HG03558 (cell line): ENCODE measurements around the gene UNC13A.

Experiments
- ATAC-seq: cut with Tn5 transposase; IDR thresholded peaks from one replicate; pipeline ENCODE4 v1.9.1; 2021; ENCODE audit warnings: moderate number of reproducible peaks; ENCODE audit not compliant: unreplicated experiment; ENCODE audit errors: extremely low read depth

The UNC13A gene

GRCh38 chr19:17632577-17632976 is 55.6 kb downstream of the UNC13A start:
- no peak for ATAC-seq

- ATAC-seq = no peak
Observed at GRCh38 chr19:17629760-17630159, 58.4 kb downstream of the UNC13A start.

GRCh38 chr19:17627921-17628320 is 60.2 kb downstream of the UNC13A start:
- ATAC-seq = no peak

- ATAC-seq = no peak
Observed at GRCh38 chr19:17627161-17627560, 61.0 kb downstream of the UNC13A start.

- ATAC-seq = no peak
Observed at GRCh38 chr19:17626456-17627015, 61.6 kb downstream of the UNC13A start.

- no peak for ATAC-seq
Observed at GRCh38 chr19:17625980-17626379, 62.2 kb downstream of the UNC13A start.

- no peak for ATAC-seq
Observed at GRCh38 chr19:17625043-17625442, 63.1 kb downstream of the UNC13A start.

GRCh38 chr19:17624314-17624991 is 63.7 kb downstream of the UNC13A start:
- ATAC-seq = no peak

GRCh38 chr19:17623224-17623935 is 64.8 kb downstream of the UNC13A start:
- ATAC-seq = no peak

- ATAC-seq = no peak
Observed at GRCh38 chr19:17620696-17621095, 67.5 kb downstream of the UNC13A start.

GRCh38 chr19:17618936-17619335 is 69.2 kb downstream of the UNC13A start:
- ATAC-seq = no peak

- ATAC-seq = no peak
Observed at GRCh38 chr19:17618281-17618903, 69.8 kb downstream of the UNC13A start.

- ATAC-seq = no peak
Observed at GRCh38 chr19:17617807-17618192, 70.4 kb downstream of the UNC13A start.

GRCh38 chr19:17616961-17617806 is 71.0 kb downstream of the UNC13A start:
- ATAC-seq = no peak

- ATAC-seq = no peak
Observed at GRCh38 chr19:17616686-17616960, 71.5 kb downstream of the UNC13A start.

GRCh38 chr19:17615889-17616685 is 72.1 kb downstream of the UNC13A start:
- ATAC-seq = no peak

- ATAC-seq = no peak
Observed at GRCh38 chr19:17614476-17614875, 73.7 kb downstream of the UNC13A start.

GRCh38 chr19:17611462-17612244 is 76.5 kb downstream of the UNC13A start:
- ATAC-seq = no peak

GRCh38 chr19:17610384-17610783 is 77.8 kb downstream of the UNC13A start:
- no peak for ATAC-seq
